ENCODE data around the gene EYS. TPM values are rescaled to one million over a fixed set of nuclear protein-coding genes. Genes with fewer than 3 reads are reported as not detected.
"Not testable (repeated sequence)": the region's sequence is repeated elsewhere in the genome, so short reads cannot be mapped to it uniquely, and the experiment has no call there.

EYS gene
- total RNA-seq, 3 donors from 2014 or later = 1.3 to 2.9 TPM; not detected in 1

- DNase-seq (ENCODE audit: low spot score in 2 of 2) = no peak
Observed at GRCh38 chr6:65637289-65638046, 69.6 kb downstream of the EYS start.

GRCh38 chr6:65633501-65633900 lies 73.5 kb downstream of the EYS start:
- Histone ChIP-seq H3K4me3 (no peak overlapping the region), H3K36me3 (no peaks in the 10 kb centered on the region), H3K9me3 (no peaks in the 10 kb centered on the region), H3K27ac (no peak overlapping the region), H3K27me3 (no peaks in the 10 kb centered on the region), H3K4me1 (no peaks in the 10 kb centered on the region)
- DNase-seq (ENCODE audit: low spot score in 2 of 2) = no peak
- no peak for TF ChIP-seq POLR2A (IDR thresholded peaks at IDR 0.05)
- TF ChIP-seq CTCF (IDR thresholded peaks at IDR 0.05) = no peak
- TF ChIP-seq POLR2AphosphoS5 (IDR thresholded peaks at IDR 0.05) = no peak
- intact Hi-C loops (cut with DNase I; ENCODE audit: low total_unique reads) = no loop called here

More at GRCh38 chr6:65637289-65638046, 69.6 kb downstream of the EYS start:
- Histone ChIP-seq H3K4me3 (no peak overlapping the region), H3K36me3 (no peaks in the 10 kb centered on the region), H3K9me3 (no peaks in the 10 kb centered on the region), H3K27ac (no peak overlapping the region), H3K4me1 (no peaks in the 10 kb centered on the region), H3K27me3 (no peaks in the 10 kb centered on the region)
- TF ChIP-seq POLR2AphosphoS5 (IDR thresholded peaks at IDR 0.05) = no peak
- TF ChIP-seq POLR2A (IDR thresholded peaks at IDR 0.05) = no peak
- no peak for TF ChIP-seq CTCF (IDR thresholded peaks at IDR 0.05)
- intact Hi-C loops (cut with DNase I; ENCODE audit: low total_unique reads) = no loop called here

GRCh38 chr6:65631711-65632110 lies 75.3 kb downstream of the EYS start:
- H3K9me3 ChIP-seq = no peaks in the 10 kb centered on the region
- no peaks in the 10 kb centered on the region for H3K4me1 ChIP-seq
- H3K4me3 ChIP-seq = no peak overlapping the region
- H3K27ac ChIP-seq = no peak overlapping the region
- intact Hi-C loops (cut with DNase I; ENCODE audit: low total_unique reads) = no loop called here
- H3K27me3 ChIP-seq = no peaks in the 10 kb centered on the region
- no peak for DNase-seq (ENCODE audit: low spot score in 2 of 2)
- TF ChIP-seq POLR2AphosphoS5 (IDR thresholded peaks at IDR 0.05) (no peak), CTCF (IDR thresholded peaks at IDR 0.05) (no peak), POLR2A (IDR thresholded peaks at IDR 0.05) (no peak)
- no peaks in the 10 kb centered on the region for H3K36me3 ChIP-seq

GRCh38 chr6:65627434-65627999 lies 79.5 kb downstream of the EYS start:
- H3K9me3 ChIP-seq; H3K4me3 ChIP-seq; H3K4me1 ChIP-seq; intact Hi-C loops (cut with DNase I; ENCODE audit: low total_unique reads); H3K27ac ChIP-seq; H3K27me3 ChIP-seq; H3K36me3 ChIP-seq; DNase-seq (ENCODE audit: low spot score in 2 of 2): not testable (repeated sequence)

GRCh38 chr6:65627015-65627414 lies 80.0 kb downstream of the EYS start:
- TF ChIP-seq POLR2A (IDR thresholded peaks at IDR 0.05) = no peak
- no peak for TF ChIP-seq CTCF (IDR thresholded peaks at IDR 0.05)
- no peak for TF ChIP-seq POLR2AphosphoS5 (IDR thresholded peaks at IDR 0.05)
- Histone ChIP-seq H3K27me3 (no peaks in the 10 kb centered on the region), H3K9me3 (no peaks in the 10 kb centered on the region), H3K4me1 (no peaks in the 10 kb centered on the region), H3K27ac (no peak overlapping the region), H3K36me3 (no peaks in the 10 kb centered on the region), H3K4me3 (no peak overlapping the region)
- intact Hi-C loops (cut with DNase I; ENCODE audit: low total_unique reads) = no loop called here
- DNase-seq (ENCODE audit: low spot score in 2 of 2) = no peak

All from breast epithelium (tissue), 4 donors.